Globus pallidus (tissue), 1 donor: ENCODE measurements around the gene ARIH2.

ENCODE experiments used
- DNase-seq: peaks from one replicate; pipeline ENCODE4 v3.0.0-alpha.2; 2015; ENCODE audit warnings: low spot score

Gene ARIH2

GRCh38 chr3:48974076-48974864 lies 55.6 kb downstream of the ARIH2 start:
- no peak for DNase-seq

- DNase-seq, result no peak
Observed at GRCh38 chr3:48979451-48979850, 60.8 kb downstream of the ARIH2 start.

GRCh38 chr3:48980295-48980694 lies 61.7 kb downstream of the ARIH2 start:
- no peak for DNase-seq

- no peak for DNase-seq
Observed at GRCh38 chr3:48982016-48982415, 63.4 kb downstream of the ARIH2 start.

GRCh38 chr3:48982686-48983085 lies 64.0 kb downstream of the ARIH2 start:
- no peak for DNase-seq

GRCh38 chr3:48983096-48983495 lies 64.5 kb downstream of the ARIH2 start:
- no peak for DNase-seq

GRCh38 chr3:48984663-48985062 lies 66.0 kb downstream of the ARIH2 start:
- DNase-seq, result no peak

- DNase-seq, result no peak
Observed at GRCh38 chr3:48985831-48986376, 67.3 kb downstream of the ARIH2 start.

GRCh38 chr3:48989126-48989795 lies 70.6 kb downstream of the ARIH2 start:
- DNase-seq, result no peak

- peak; percentile 89 for DNase-seq
Observed at GRCh38 chr3:48989796-48990635, 71.4 kb downstream of the ARIH2 start, which contains the start of gene P4HTM. Gene P4HTM, plus strand, starts transcription at chr3:48990241. Its CDS starts 16 bp downstream, at chr3:48990257.

- DNase-seq, result peak; percentile 46
Observed at GRCh38 chr3:48990636-48991469, 72.2 kb downstream of the ARIH2 start.

GRCh38 chr3:48991851-48992545 lies 73.4 kb downstream of the ARIH2 start:
- no peak for DNase-seq

- DNase-seq, result no peak
Observed at GRCh38 chr3:48993834-48994233, 75.2 kb downstream of the ARIH2 start.

- DNase-seq, result no peak
Observed at GRCh38 chr3:48996640-48997039, 78.0 kb downstream of the ARIH2 start.

GRCh38 chr3:48997102-48997635 lies 78.5 kb downstream of the ARIH2 start:
- DNase-seq, result no peak

GRCh38 chr3:48997714-48998637 lies 79.3 kb downstream of the ARIH2 start:
- peak; percentile 35 for DNase-seq

- DNase-seq, result no peak
Observed at GRCh38 chr3:48999085-48999858, 80.6 kb downstream of the ARIH2 start.

GRCh38 chr3:49001155-49001554 lies 82.5 kb downstream of the ARIH2 start:
- DNase-seq, result no peak
